ENCODE data around the gene SCNN1G. TPM values are rescaled to one million over a fixed set of nuclear protein-coding genes. Genes with fewer than 3 reads are reported as not detected.

SCNN1G gene
- total RNA-seq, 4 donors from 2014 or later, result under 0.01 to 0.62 (median 0.40) TPM; not detected in 1

GRCh38 chr16:23236983-23237382 is 54.4 kb downstream of the SCNN1G start:
- no peaks in the 10 kb centered on the region for H3K9me3 ChIP-seq
- no peak for DNase-seq
- H3K4me3 ChIP-seq, result no peak overlapping the region
- intact Hi-C loops (cut with DNase I; ENCODE audit: low total_unique reads), result no loop called here
- TF ChIP-seq POLR2A (IDR thresholded peaks at IDR 0.05) (no peak), CTCF (IDR thresholded peaks at IDR 0.05) (no peak)
- no peaks in the 10 kb centered on the region for H3K36me3 ChIP-seq
- no peaks in the 10 kb centered on the region for H3K27me3 ChIP-seq
- no peak overlapping the region for H3K27ac ChIP-seq
- no peaks in the 10 kb centered on the region for H3K4me1 ChIP-seq

- no peak for DNase-seq
- Histone ChIP-seq H3K27ac (no peak overlapping the region), H3K27me3 (no peaks in the 10 kb centered on the region), H3K4me1 (no peaks in the 10 kb centered on the region), H3K36me3 (no peaks in the 10 kb centered on the region), H3K4me3 (no peak overlapping the region), H3K9me3 (no peaks in the 10 kb centered on the region)
- no peak for TF ChIP-seq POLR2A (IDR thresholded peaks at IDR 0.05)
- no peak for TF ChIP-seq CTCF (IDR thresholded peaks at IDR 0.05)
- intact Hi-C loops (cut with DNase I; ENCODE audit: low total_unique reads), result no loop called here
Measured at GRCh38 chr16:23240994-23241393, 58.4 kb downstream of the SCNN1G start.

GRCh38 chr16:23244122-23244521 is 61.6 kb downstream of the SCNN1G start:
- no peaks in the 10 kb centered on the region for H3K4me1 ChIP-seq
- H3K27me3 ChIP-seq, result no peaks in the 10 kb centered on the region
- TF ChIP-seq POLR2A (IDR thresholded peaks at IDR 0.05) (no peak), CTCF (IDR thresholded peaks at IDR 0.05) (no peak)
- no peak overlapping the region for H3K4me3 ChIP-seq
- no peaks in the 10 kb centered on the region for H3K36me3 ChIP-seq
- intact Hi-C loops (cut with DNase I; ENCODE audit: low total_unique reads), result no loop called here
- no peaks in the 10 kb centered on the region for H3K9me3 ChIP-seq
- H3K27ac ChIP-seq, result no peak overlapping the region
- DNase-seq, result no peak

- peak in 1 of 2 donors; percentile 15 for DNase-seq
- Histone ChIP-seq H3K9me3 (no peaks in the 10 kb centered on the region), H3K36me3 (no peaks in the 10 kb centered on the region), H3K4me3 (no peak overlapping the region), H3K27me3 (no peaks in the 10 kb centered on the region), H3K27ac (no peak overlapping the region), H3K4me1 (no peaks in the 10 kb centered on the region)
- intact Hi-C loops (cut with DNase I; ENCODE audit: low total_unique reads), result no loop called here
- TF ChIP-seq POLR2A (IDR thresholded peaks at IDR 0.05) (no peak), CTCF (IDR thresholded peaks at IDR 0.05) (no peak)
Measured at GRCh38 chr16:23245268-23245667, 62.7 kb downstream of the SCNN1G start.

GRCh38 chr16:23248261-23249194 is 66.0 kb downstream of the SCNN1G start:
- TF ChIP-seq CTCF (IDR thresholded peaks at IDR 0.05) (no peak), POLR2A (IDR thresholded peaks at IDR 0.05) (no peak)
- H3K4me3 ChIP-seq, result no peak overlapping the region
- intact Hi-C loops (cut with DNase I; ENCODE audit: low total_unique reads), result no loop called here
- no peaks in the 10 kb centered on the region for H3K9me3 ChIP-seq
- no peak overlapping the region for H3K27ac ChIP-seq
- H3K36me3 ChIP-seq, result no peaks in the 10 kb centered on the region
- H3K4me1 ChIP-seq, result no peaks in the 10 kb centered on the region
- no peaks in the 10 kb centered on the region for H3K27me3 ChIP-seq
- no peak for DNase-seq
